ENCODE results near the gene C1QTNF4.

Gene C1QTNF4

DNA sequence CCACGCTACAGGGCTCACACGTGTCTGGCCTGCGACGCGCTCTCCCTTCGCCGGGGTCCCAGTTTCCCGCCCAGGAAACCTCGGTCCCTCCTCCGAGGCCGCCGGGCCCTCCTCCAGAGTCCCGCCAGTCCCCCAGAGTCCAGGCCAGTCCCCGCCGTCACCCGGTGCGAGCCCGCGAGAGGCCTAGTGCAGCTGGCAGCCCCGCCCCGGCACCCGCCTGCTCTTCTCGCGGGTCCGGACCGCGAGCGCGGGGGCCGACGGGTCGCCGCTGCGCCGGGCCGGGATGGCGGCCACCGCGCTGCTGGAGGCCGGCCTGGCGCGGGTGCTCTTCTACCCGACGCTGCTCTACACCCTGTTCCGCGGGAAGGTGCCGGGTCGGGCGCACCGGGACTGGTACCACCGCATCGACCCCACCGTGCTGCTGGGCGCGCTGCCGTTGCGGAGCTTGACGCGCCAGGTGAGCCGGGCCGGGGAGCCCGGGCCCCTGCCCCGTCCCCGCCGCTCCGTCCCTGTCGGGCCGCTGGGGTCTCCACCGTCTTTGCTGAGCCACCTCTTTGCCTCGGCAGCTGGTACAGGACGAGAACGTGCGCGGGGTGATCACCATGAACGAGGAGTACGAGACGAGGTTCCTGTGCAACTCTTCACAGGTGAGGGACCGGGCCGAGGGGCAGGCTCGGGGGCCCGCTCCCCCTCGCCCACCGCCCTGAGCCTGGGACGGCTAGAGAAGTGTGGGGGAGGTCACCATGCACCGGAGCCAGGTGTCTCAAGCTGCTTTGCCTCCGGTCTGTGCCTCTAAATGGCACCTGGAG lies 28.7 kb downstream of the C1QTNF4 start, which contains the start of gene PTPMT1:
Gene PTPMT1 (plus strand): TSS at position 260 of the 809 bp plus-strand sequence. CDS start 24 bp downstream, at position 284.
- no peak for TF ChIP-seq GATA2 (IDR thresholded peaks at IDR 0.05; ENCODE audit: low read depth, low read length)
- TF ChIP-seq GATA3 (IDR thresholded peaks at IDR 0.05; ENCODE audit: low read depth, low read length), result no peak

- TF ChIP-seq GATA3 (IDR thresholded peaks at IDR 0.05; ENCODE audit: low read depth, low read length) (no peak), GATA2 (IDR thresholded peaks at IDR 0.05; ENCODE audit: low read depth, low read length) (no peak)
Observed at GRCh38 chr11:47564933-47565339, 29.3 kb downstream of the C1QTNF4 start.

GRCh38 chr11:47560426-47560825 lies 33.8 kb downstream of the C1QTNF4 start:
- no peak for TF ChIP-seq GATA3 (IDR thresholded peaks at IDR 0.05; ENCODE audit: low read depth, low read length)
- no peak for TF ChIP-seq GATA2 (IDR thresholded peaks at IDR 0.05; ENCODE audit: low read depth, low read length)

GRCh38 chr11:47558695-47559094 lies 35.5 kb downstream of the C1QTNF4 start:
- TF ChIP-seq GATA3 (IDR thresholded peaks at IDR 0.05; ENCODE audit: low read depth, low read length), result no peak
- TF ChIP-seq GATA2 (IDR thresholded peaks at IDR 0.05; ENCODE audit: low read depth, low read length), result no peak

DNA sequence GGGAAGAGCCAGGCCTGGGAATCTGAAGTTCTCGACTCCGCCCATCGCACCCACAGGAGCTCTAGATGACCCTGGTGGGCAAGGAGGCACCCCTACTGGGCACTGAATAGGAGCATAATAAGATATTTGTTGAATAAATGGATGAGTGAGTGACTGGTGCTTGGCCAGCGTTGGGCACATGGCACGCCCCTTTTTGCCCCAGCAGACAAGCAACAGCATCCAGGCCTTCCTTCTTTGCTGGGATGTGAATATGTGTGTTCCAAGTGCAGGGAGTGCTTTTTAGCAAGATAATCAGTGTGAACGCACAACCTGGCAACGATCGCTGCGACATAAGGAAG lies 40.8 kb downstream of the C1QTNF4 start:
- TF ChIP-seq GATA3 (IDR thresholded peaks at IDR 0.05; ENCODE audit: low read depth, low read length) (no peak), GATA2 (IDR thresholded peaks at IDR 0.05; ENCODE audit: low read depth, low read length) (no peak)

GRCh38 chr11:47552566-47553405 lies 41.4 kb downstream of the C1QTNF4 start, which contains the start of gene CELF1:
TSS of gene CELF1 (minus strand) at chr11:47553132. CDS start at chr11:47499523, 53,609 bp downstream.
- no peak for TF ChIP-seq GATA3 (IDR thresholded peaks at IDR 0.05; ENCODE audit: low read depth, low read length)
- TF ChIP-seq GATA2 (IDR thresholded peaks at IDR 0.05; ENCODE audit: low read depth, low read length), result no peak

GRCh38 chr11:47552056-47552565 lies 42.1 kb downstream of the C1QTNF4 start:
- TF ChIP-seq GATA3 (IDR thresholded peaks at IDR 0.05; ENCODE audit: low read depth, low read length) (no peak), GATA2 (IDR thresholded peaks at IDR 0.05; ENCODE audit: low read depth, low read length) (no peak)

DNA sequence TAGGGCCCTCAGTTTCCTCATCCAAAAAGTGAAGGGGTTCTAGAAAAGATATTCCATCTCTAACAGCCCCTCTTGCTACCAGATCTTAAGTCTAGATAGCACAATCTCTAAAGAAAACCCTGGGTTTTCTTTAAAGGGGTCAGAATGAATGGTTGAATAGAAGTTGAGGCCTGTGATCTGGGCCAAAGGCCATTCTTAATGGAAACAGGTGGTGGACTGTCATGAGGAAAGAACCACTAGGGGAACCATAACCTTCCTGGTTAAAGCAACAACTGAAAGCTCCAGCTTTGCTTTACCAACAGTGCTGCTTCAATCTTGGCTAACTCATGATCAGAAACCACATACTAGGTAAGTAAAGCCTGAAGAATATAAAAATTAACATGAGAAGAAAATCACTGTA lies 43.1 kb downstream of the C1QTNF4 start:
- TF ChIP-seq GATA2 (IDR thresholded peaks at IDR 0.05; ENCODE audit: low read depth, low read length), result no peak
- TF ChIP-seq GATA3 (IDR thresholded peaks at IDR 0.05; ENCODE audit: low read depth, low read length), result no peak

- no peak for TF ChIP-seq GATA3 (IDR thresholded peaks at IDR 0.05; ENCODE audit: low read depth, low read length)
Observed at GRCh38 chr11:47550288-47551047, 43.7 kb downstream of the C1QTNF4 start.

DNA sequence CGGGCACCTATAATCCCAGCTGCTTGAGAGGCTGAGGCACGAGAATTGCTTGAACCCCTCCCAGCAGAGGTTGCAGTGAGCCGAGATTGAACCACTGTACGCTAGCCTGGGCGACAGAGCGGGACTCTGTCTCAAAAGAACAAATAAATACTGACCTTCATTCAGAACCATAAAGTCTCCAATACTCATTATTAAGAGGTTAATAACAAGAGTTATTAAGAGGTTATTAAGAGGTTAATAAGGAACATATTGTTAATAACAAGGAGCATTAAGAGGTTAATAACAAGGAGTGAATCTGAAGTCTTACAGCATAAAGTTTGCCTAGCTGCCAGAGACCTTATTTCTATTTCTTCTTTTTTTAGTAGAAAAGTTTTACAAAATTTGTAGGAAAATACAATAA lies 48.9 kb downstream of the C1QTNF4 start:
- no peak for TF ChIP-seq GATA2 (IDR thresholded peaks at IDR 0.05; ENCODE audit: low read depth, low read length)
- TF ChIP-seq GATA3 (IDR thresholded peaks at IDR 0.05; ENCODE audit: low read depth, low read length), result no peak

DNA sequence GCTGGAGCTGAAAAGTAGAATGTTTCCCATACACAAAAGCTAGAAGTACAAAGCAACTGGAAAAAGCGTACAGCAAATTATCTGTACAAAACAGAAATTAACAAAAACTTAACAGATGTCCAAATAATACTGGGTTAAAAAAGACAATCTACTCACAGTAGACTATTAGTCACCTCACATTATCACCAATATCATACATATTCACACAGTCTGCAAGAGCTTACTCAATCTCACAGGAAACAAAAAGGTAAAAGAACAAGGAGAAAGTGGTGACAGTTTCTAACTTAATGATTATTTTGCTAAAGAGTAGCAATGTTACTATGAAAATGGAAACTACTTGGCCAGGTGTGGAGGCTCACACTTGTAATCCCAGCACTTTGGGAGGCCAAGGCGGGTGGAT lies 53.1 kb downstream of the C1QTNF4 start:
- TF ChIP-seq GATA2 (IDR thresholded peaks at IDR 0.05; ENCODE audit: low read depth, low read length) (no peak), GATA3 (IDR thresholded peaks at IDR 0.05; ENCODE audit: low read depth, low read length) (no peak)

DNA sequence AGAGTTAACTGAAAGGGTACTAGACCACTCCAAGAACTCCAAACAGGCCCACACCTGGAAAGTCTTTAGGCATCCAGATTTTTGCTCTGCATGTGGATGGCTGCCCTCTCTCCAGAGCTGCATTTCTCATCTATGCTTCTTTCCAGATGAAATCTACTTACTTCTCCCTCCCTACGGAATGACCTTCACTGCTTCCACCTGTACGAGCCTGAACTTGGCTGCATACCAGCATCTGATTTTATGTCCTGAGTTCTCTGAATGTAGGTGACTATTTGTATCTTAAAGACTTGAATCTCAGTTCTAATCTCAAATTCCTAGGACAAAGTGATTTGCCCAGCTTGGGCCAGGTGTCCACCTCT lies 54.6 kb downstream of the C1QTNF4 start:
- no peak for TF ChIP-seq GATA2 (IDR thresholded peaks at IDR 0.05; ENCODE audit: low read depth, low read length)
